Loucy (cell line): Measurements from ENCODE around the gene CDKL1.

ENCODE experiments used
- H2AFZ ChIP-seq: fragments of 200-600 bp; sonication (generic); 2 replicates; pipeline ENCODE4 v1.6.0; 2016; ENCODE audit warnings: antibody characterized with exemption, mild to moderate bottlenecking, low read length, moderate library complexity
- H3F3A ChIP-seq: fragments of 200-600 bp; 2 replicates; pipeline ENCODE4 v1.6.0; 2016; ENCODE audit warnings: antibody characterized with exemption, low read depth, mild to moderate bottlenecking
- H3K27me3 ChIP-seq: fragments of 200-600 bp; sonication (generic); 2 replicates; pipeline ENCODE4 v1.6.1; 2014; ENCODE audit warnings: low read length, mild to moderate bottlenecking; ENCODE audit not compliant: insufficient read depth, poor library complexity, severe bottlenecking
- H3K36me3 ChIP-seq: fragments of 200-600 bp; sonication (generic); 2 replicates; pipeline ENCODE4 v1.6.1; 2016; ENCODE audit warnings: low read length; ENCODE audit not compliant: insufficient read depth
- H3K4me1 ChIP-seq: fragments of 200-600 bp; sonication (generic); 2 replicates; pipeline ENCODE4 v1.5.1; 2014; ENCODE audit warnings: low read length, mild to moderate bottlenecking; ENCODE audit not compliant: insufficient read depth, poor library complexity, severe bottlenecking
- H3K4me2 ChIP-seq: fragments of 200-600 bp; sonication (generic); 2 replicates; pipeline ENCODE4 v1.6.0; 2014; ENCODE audit warnings: antibody characterized with exemption, low read length, low read depth, mild to moderate bottlenecking; ENCODE audit not compliant: poor library complexity, severe bottlenecking
- H3K4me3 ChIP-seq: fragments of 200-600 bp; sonication (generic); 2 replicates; pipeline ENCODE4 v1.5.1; 2014; ENCODE audit warnings: low read length, mild to moderate bottlenecking, mixed read lengths; ENCODE audit not compliant: poor library complexity, severe bottlenecking
- H3K79me2 ChIP-seq: fragments of 200-600 bp; sonication (generic); 2 replicates; pipeline ENCODE4 v1.6.1; 2014; ENCODE audit warnings: low read length; ENCODE audit not compliant: insufficient read depth
- H3K9ac ChIP-seq: fragments of 200-600 bp; sonication (generic); 2 replicates; pipeline ENCODE4 v1.6.0; 2014; ENCODE audit warnings: mild to moderate bottlenecking, low read depth, low read length, moderate library complexity; ENCODE audit not compliant: poor library complexity, severe bottlenecking
- H3K9me2 ChIP-seq: fragments of 200-600 bp; sonication (generic); replicated peaks from 2 replicates; pipeline ENCODE4 v1.6.1; 2016; ENCODE audit warnings: low read depth, low read length, mixed read lengths
- H3K9me3 ChIP-seq: fragments of 200-600 bp; sonication (generic); 2 replicates; pipeline ENCODE4 v1.6.1; 2014; ENCODE audit warnings: mild to moderate bottlenecking, antibody characterized with exemption, low read length, low read depth; ENCODE audit not compliant: insufficient read depth
- H4K20me1 ChIP-seq: fragments of 200-600 bp; sonication (generic); 2 replicates; pipeline ENCODE4 v1.6.0; 2014; ENCODE audit warnings: antibody characterized with exemption, low read length, mild to moderate bottlenecking; ENCODE audit not compliant: insufficient read depth, poor library complexity, severe bottlenecking
- CTCF ChIP-seq: fragments of 200-600 bp; sonication (generic); conservative IDR thresholded peaks from 2 replicates; pipeline ENCODE4 v1.5.1; 2014; ENCODE audit warnings: mild to moderate bottlenecking, antibody characterized with exemption, low read length
- EZH2phosphoT487 ChIP-seq: fragments of 200-600 bp; IDR thresholded peaks from 2 replicates; pipeline ENCODE4 v1.6.1; 2018; ENCODE audit warnings: antibody characterized with exemption, mild to moderate bottlenecking, moderate library complexity, borderline replicate concordance

Gene CDKL1

DNA sequence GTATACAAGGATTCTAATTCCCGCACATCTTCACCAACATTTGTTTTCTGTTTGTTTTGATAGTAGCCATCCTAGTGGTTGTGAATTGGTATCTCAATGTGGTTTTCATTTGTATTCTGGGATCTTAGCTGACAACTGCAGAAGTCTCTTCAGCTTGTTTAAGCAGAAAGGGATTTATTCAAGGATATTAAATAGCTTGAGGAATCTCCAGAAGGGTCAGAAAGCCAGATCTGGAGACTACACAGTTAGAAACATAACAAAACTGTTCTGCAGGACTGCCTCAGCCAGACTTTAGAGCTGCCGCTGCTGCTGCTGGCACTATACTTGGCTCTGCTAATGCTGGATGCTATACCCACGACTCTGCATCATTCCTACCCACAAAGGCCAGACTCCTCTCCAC is 13.4 kb upstream of the CDKL1 start:
- H3K79me2 ChIP-seq, result no peaks in the 10 kb centered on the region
- TF ChIP-seq EZH2phosphoT487 (no peak), CTCF (no peak)
- H3K4me2 ChIP-seq, result no peak overlapping the region
- H3F3A ChIP-seq, result no peaks in the 10 kb centered on the region
- H3K36me3 ChIP-seq, result no peaks in the 10 kb centered on the region
- no peaks in the 10 kb centered on the region for H3K9me2 ChIP-seq
- H2AFZ ChIP-seq, result no peak overlapping the region
- H3K9ac ChIP-seq, result no peak overlapping the region
- H4K20me1 ChIP-seq, result no peaks in the 10 kb centered on the region
- no peaks in the 10 kb centered on the region for H3K27me3 ChIP-seq
- no peaks in the 10 kb centered on the region for H3K9me3 ChIP-seq
- no peak overlapping the region for H3K4me3 ChIP-seq
- H3K4me1 ChIP-seq, result no peaks in the 10 kb centered on the region

GRCh38 chr14:50407111-50407812 is 10.6 kb upstream of the CDKL1 start:
- H3F3A ChIP-seq, result peaks cover 6% of the 10 kb centered on the region; the same call in 1 of the 2 replicates
- no peak overlapping the region for H2AFZ ChIP-seq
- no peaks in the 10 kb centered on the region for H3K9me2 ChIP-seq
- no peaks in the 10 kb centered on the region for H4K20me1 ChIP-seq
- H3K4me1 ChIP-seq, result peaks cover 11% of the 10 kb centered on the region
- H3K79me2 ChIP-seq, result no peaks in the 10 kb centered on the region
- no peaks in the 10 kb centered on the region for H3K27me3 ChIP-seq
- no peak overlapping the region for H3K4me3 ChIP-seq
- no peaks in the 10 kb centered on the region for H3K36me3 ChIP-seq
- no peak for TF ChIP-seq CTCF
- no peak overlapping the region for H3K4me2 ChIP-seq
- no peaks in the 10 kb centered on the region for H3K9me3 ChIP-seq
- H3K9ac ChIP-seq, result no peak overlapping the region

- Histone ChIP-seq H3K79me2 (no peaks in the 10 kb centered on the region), H3K36me3 (no peaks in the 10 kb centered on the region), H3K4me3 (no peak overlapping the region), H3K9me3 (no peaks in the 10 kb centered on the region), H3K27me3 (no peaks in the 10 kb centered on the region), H3K9me2 (no peaks in the 10 kb centered on the region), H3K4me2 (no peak overlapping the region), H3K9ac (no peak overlapping the region), H3K4me1 (peaks cover 11% of the 10 kb centered on the region), H4K20me1 (no peaks in the 10 kb centered on the region), H3F3A (peaks cover 6% of the 10 kb centered on the region; the same call in 1 of the 2 replicates), H2AFZ (no peak overlapping the region)
- TF ChIP-seq EZH2phosphoT487 (no peak), CTCF (no peak)
Measured at GRCh38 chr14:50403419-50403818, 6.7 kb upstream of the CDKL1 start.
